Stimulated activated CD4-positive, alpha-beta T cell treated with anti-CD3 and anti-CD28 coated beads, Interleukin-12 subunit alpha, Interleukin-12 subunit beta, amount 100 ng/mL, for 4 hours (primary cell): ENCODE results near the gene GKN2.

ENCODE experiments used
- DNase-seq: peaks from one replicate; pipeline ENCODE4 v3.0.0-alpha.2; 2020

Gene GKN2, protein sequence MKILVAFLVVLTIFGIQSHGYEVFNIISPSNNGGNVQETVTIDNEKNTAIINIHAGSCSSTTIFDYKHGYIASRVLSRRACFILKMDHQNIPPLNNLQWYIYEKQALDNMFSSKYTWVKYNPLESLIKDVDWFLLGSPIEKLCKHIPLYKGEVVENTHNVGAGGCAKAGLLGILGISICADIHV

DNA sequence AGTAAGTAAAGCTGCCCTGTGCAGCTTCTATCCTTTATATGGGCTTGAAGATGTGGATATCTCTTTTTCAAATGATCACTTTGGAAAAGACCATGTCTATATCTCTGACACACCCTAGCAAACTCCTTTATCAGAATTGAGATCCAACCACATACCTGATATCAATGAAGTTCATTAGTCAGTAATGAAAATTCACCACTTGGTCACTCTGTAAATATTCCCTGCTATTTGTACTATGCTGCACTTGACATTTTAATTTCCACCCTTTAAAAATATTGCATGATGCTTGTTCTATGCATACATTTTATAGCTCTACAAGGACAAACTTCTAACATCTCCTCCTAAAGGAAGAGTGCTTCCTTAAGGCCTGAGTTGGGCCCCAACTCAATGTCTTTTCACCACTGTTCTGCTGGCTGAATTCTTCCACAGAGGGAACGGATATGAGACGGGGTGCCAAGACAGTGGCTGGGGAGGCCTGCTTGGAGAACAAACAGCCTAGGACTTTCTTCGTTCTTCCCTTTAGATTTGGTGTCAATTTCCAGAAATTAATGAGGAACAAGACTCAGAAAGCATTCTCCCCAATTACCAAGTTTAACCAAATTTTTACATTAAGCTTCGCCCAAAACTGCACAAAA is at the start of gene GKN2:
Gene GKN2 (minus strand): TSS at position 7 of the 635 bp plus-strand sequence. CDS start 32 bp downstream, outside the sequence.
- no peak for DNase-seq

DNA sequence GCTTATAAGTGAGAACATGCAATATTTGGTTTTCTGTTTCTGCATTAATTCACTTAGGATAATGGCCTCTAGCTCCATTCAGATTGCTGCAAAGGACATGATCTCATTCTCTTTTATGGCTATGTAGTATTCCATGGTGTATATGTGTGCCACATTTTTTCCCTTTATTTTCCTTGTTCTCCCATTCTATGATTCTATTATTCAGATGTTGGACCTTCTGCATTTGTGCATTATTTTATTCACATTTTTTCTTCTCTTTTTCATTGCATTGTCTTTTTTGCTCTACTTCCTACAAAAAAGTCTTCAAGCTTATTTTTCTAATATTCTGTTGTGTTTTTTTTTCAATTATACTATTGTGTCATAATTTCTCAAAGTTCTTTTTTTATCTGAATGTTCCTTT is 49.2 kb upstream of the GKN2 start:
- no peak for DNase-seq

DNA sequence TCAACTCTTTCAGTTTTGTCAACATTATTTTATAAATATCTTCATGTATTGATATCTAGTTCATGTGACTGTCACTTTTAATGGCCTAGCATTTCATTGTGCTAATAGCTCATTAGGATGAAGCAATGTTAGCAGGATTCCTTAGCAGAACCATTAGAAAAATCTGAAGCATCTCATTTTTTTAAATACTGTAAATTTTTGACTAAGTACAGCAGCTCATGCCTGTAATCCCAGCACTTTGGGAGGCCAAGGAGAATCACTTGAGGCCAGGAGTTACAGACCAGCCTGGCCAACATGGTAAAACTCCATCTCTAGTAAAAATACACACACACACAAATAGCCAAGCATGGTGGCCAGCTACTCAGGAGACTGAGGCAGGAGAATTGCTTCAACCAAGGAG is 44.7 kb upstream of the GKN2 start:
- DNase-seq: no peak

GRCh38 chr2:68995916-68996315 is 43.2 kb upstream of the GKN2 start:
- no peak for DNase-seq

GRCh38 chr2:68994864-68995263 is 42.2 kb upstream of the GKN2 start:
- DNase-seq: no peak

DNA sequence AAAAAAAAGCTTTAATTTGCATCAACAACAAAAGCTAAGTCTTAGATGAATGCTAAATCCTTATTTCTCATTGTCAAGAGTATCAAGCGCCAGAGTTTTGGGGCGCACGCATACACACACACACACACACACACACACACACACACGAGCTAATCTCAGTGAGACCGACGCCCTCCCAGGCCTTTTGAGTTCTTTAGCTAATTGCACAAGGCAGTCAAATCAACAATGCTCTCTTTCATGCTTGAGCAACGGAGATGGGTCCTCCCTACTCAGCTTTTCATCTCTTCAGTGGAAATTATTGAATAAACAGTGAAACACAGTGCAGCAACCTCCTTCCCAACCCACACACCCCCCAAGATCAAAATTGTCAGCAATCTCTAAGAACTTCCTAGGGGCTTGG is 41.0 kb upstream of the GKN2 start:
- no peak for DNase-seq

DNA sequence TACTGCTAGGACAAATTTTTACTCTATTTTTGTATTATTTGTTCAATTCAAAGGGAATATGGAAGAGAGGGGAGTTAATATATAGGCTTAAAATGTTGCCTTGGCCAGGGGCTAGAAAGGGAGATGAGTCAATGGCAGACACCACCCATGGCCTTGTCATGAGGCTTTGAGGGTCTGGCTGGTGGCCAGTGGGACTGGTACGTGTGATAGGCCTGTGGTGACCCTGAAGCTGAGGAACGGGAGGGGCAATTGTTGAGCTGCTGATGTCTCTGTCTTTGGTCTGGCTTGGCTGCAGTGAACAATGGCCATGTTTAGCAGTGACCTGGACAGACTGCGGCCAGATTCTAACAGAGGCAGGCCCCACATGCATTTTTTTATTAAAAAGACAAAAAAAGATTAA is 40.2 kb upstream of the GKN2 start:
- DNase-seq: no peak

DNA sequence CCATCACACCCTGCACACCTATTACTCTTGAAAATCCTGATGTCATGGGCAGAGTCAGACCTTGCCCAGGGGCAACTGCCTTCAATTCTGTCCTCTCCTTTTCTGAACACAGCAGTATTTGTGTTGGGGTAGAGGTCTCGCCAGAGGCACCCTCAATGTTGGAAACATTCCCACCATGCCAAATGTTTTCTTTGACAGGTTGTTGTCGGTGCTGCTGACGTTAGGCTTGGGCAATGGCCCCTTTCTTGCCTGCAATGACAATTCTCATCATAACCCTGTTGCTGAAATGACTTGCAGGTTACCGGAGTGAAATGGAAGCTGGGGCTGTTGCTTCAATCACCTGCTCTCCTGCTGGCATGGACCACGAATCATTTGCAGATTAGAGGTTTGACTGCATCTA is 39.6 kb upstream of the GKN2 start:
- no peak for DNase-seq

DNA sequence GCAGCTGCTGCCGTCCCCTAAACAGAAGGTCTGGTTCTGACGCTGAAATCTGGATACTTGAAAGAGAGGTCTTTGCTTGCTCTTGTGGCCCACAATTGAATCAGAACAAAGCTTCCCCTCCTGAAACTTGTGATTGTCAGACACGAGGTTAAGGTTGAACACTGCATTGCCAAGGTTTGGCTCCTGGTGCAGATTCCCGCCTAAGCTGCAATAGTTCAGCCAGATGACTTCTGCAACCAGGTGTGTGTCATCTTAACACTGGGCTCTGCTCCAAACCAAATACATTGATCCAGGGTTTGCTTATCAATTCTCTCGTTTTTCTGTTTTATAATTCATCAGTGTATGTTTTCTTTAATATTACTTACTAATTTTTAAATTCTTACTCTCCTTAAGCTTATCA is 36.3 kb upstream of the GKN2 start:
- no peak for DNase-seq

- no peak for DNase-seq
Measured at GRCh38 chr2:68987021-68987503, 34.4 kb upstream of the GKN2 start.

DNA sequence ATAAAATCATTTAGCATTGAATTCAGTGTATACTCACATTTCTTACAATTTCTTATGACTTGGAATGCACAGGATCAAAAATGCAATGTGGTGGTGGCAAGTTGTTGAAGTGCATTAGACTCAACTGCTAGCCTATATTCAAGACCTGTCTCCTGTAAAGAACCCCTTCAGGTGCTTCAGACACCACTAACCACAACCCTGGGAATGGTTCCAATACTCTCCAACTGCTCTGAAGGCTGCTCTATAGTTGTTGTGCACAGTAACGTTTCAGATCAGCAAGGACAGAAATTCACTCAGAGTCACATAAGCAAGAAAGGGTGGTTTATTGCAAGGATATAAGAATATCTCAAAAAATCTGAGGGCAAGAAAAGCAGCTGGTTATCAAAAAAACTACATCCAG is 28.3 kb upstream of the GKN2 start:
- DNase-seq: no peak

DNA sequence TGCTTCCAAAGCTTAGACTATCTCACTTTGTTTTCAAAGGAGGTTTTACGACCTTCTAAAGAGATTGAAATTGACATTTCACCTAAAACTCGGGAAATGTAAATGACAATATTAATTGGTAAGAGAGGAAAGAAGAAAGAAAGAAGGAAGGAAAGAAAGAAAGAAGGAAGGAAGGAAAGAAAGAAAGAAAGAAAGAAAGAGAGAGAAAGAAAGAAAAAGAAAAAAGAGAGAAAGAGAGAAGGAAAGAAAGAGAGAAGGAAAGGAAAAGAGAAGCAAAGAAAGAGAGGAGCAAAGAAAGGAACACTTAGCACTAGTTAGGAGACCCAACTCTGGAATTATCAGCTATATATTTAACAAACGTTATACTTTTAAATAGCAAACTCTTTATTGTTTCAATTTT is 25.4 kb upstream of the GKN2 start:
- DNase-seq: no peak

DNA sequence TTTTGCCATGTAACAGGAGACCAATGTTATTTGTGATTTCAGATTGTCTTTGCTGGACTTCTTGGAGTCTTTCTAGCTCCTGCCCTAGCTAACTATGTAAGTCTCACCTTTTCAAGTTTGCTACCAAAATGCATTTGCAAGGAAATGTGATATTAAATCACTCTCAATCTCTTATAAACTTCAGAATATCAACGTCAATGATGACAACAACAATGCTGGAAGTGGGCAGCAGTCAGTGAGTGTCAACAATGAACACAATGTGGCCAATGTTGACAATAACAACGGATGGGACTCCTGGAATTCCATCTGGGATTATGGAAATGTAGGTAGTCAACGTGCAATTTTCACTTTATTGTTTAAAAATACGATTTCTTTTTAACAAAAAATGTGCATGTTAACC is 24.8 kb upstream of the GKN2 start:
- DNase-seq: no peak

GRCh38 chr2:68975844-68976243 is 23.2 kb upstream of the GKN2 start:
- DNase-seq: no peak

DNA sequence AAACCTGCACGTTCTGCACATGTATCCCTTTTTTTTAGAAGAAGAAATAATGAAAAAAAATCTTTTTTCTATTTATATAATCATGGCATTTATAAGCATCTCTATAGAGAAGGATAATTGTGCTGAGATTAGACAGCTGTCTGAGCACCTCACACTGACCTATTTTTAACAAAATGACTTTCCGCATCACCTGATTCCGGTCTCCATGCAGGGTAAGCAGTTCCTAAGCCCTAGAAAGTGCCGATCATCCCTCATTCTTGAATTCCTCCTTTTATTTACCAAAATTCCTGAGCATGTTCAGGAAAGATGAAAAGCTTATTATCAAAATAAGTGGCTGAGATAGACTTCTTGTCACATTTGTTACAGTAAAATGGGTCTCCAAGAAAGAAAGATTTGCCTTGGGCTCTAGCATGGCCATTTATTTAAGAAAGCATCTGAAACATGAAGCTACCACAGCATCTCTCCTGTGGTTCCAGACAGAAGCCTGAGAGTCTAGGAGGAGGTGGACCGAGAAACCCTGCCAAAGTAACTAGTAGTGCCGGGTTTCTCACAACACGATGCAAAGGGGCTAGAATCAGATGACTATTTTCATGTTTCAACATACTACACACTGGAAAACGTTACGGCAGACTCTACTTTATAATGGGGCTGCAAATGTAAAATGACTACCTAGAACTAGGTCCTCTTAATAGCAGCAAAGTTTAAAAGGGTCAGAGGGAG is 22.4 kb upstream of the GKN2 start:
- no peak for DNase-seq

- no peak for DNase-seq
Measured at GRCh38 chr2:68974251-68974650, 21.6 kb upstream of the GKN2 start, which contains the start of gene GKN1. Gene GKN1 (plus strand): TSS chr2:68974636. CDS start chr2:68974678, 42 bp downstream.

GRCh38 chr2:68971591-68972231 is 19.0 kb upstream of the GKN2 start:
- DNase-seq: no peak

DNA sequence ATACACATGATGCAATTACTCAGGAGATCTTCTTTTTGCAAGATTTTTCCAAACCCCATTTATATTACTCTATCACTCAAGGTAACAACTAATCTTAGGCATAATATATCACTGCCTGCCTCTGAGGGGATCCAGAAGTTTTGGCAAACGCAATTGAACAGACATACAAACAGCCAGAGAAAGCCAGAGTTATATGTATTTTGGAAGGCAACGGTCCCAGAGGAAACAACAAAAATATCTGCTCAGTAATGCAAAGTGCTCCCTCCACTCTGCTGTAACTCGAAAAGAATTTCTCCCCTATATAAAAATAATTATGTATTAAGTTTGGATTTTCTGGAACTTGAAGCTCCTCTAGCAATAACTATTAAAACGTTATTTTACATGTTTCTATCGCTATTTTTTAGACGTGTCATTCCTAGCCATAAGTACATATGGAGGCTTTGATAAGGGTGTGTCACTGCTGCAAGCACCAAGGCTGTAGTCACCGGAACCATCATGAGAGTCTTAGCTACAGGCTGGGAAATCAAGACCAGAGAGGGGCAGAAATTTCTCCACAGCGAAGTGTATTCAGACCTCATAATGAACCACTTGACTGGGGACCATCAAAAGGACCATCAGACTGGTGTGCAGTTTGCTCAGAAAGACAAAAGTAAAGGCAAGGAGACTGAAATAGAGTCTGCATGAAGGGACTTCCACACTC is 18.0 kb upstream of the GKN2 start:
- DNase-seq: no peak

DNA sequence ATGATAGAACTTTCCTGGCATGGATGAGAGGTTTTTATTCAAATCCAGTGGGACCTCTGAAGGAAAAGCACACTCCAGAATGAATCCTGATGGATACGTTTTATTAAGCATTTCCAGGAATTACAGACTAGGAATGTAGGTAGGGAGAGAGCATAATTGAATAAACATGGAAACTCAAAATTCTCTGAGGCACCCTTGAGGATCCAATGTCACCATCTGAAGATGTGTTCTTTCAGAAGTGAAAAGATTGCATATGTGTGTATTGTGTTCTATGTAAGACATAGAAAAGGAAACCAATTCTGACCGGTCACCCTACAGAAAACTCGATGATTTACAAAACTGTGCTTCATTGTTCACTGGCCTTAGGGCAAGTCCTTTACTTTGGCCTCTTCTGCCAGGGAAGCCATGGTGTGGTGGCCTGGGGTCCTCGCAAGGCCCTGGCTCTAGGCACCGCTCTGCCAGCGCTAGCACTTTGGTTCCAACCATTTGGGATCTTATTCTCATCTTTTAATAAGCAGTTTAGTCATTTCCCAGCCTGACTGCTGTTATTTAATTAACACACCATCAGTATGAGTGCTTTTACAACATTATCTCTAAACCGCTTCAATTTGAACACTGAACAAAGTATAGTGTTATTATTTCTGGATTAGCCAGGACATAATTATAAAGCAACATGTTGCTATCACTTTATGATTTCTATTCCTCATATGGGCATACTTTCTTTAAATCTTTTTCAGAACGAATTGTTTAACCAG is 17.2 kb upstream of the GKN2 start:
- DNase-seq: no peak

DNA sequence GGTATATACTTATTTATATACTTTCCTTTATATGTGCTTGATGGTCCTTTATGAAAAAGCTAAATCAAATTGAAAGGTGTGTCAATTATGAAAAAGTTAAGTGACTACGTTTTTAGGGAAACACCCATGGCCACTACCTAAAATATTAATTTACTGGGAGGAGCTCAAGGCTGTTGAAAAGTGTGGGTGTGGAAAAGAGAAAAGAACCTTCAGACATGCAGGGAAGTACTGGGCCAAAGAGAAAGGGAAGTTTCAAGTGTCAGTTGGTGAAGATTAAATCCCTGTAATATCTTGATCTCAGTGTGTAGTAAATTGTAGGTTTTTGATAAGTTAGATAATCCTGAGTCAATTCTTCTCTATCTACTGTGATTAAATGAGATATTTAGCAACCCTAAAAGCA is 15.5 kb upstream of the GKN2 start:
- DNase-seq: no peak

GRCh38 chr2:68964282-68964681 is 11.6 kb upstream of the GKN2 start:
- DNase-seq: no peak

DNA sequence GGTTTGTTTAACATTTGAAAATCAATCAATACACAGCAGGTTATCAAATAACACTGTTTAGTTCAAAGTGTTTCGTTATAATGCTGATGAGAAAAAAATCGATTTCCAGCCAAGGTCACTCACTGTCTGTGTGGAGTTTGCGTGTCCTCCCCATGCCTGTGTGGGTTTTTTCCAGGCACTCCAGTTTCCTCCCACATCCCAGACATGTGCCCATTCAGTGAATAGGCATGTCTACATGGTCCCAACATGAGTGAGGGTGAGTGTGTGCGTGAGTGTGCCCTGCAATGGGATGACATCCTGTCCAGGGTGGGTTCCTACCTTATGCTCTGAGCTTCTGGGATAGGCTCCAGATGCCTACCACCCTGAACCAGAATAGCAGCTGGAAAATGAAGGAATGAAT is 8.7 kb upstream of the GKN2 start:
- DNase-seq: no peak
